ENCODE measurements around the gene PCDHA11. TPM values are rescaled to one million over a fixed set of nuclear protein-coding genes. Genes with fewer than 3 reads are reported as not detected.
"Not testable (repeated sequence)": the region's sequence is repeated elsewhere in the genome, so short reads cannot be mapped to it uniquely, and the experiment has no call there.

The PCDHA11 gene
- total and polyA plus RNA-seq, 8 donors = 0.03 to 1.1 (median 0.32) TPM; not detected in 4

DNA sequence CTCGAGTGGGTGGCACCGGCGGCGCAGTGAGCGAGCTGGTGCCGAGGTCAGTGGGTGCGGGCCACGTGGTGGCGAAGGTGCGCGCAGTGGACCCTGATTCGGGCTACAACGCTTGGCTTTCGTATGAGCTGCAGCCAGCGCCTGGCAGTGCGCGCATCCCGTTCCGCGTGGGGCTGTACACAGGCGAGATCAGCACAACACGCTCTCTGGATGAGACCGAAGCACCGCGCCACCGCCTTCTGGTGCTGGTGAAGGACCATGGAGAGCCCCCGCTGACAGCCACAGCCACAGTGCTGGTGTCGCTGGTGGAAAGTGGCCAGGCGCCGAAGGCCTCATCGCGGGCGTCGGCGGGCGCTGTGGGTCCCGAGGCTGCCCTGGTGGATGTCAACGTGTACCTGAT is 45.3 kb upstream of the PCDHA11 start:
- no peak overlapping the region for H3K4me3 ChIP-seq
- H3K27me3 ChIP-seq = peaks cover 0 to 48% (median 6%) of the 10 kb centered on the region in 3 donors
- H3K9me3 ChIP-seq = peaks cover 6 to 59% (median 53%) of the 10 kb centered on the region in 4 donors
- no peak for TF ChIP-seq POLR2AphosphoS5 (IDR thresholded peaks at IDR 0.05)
- TF ChIP-seq, protein P1, sequence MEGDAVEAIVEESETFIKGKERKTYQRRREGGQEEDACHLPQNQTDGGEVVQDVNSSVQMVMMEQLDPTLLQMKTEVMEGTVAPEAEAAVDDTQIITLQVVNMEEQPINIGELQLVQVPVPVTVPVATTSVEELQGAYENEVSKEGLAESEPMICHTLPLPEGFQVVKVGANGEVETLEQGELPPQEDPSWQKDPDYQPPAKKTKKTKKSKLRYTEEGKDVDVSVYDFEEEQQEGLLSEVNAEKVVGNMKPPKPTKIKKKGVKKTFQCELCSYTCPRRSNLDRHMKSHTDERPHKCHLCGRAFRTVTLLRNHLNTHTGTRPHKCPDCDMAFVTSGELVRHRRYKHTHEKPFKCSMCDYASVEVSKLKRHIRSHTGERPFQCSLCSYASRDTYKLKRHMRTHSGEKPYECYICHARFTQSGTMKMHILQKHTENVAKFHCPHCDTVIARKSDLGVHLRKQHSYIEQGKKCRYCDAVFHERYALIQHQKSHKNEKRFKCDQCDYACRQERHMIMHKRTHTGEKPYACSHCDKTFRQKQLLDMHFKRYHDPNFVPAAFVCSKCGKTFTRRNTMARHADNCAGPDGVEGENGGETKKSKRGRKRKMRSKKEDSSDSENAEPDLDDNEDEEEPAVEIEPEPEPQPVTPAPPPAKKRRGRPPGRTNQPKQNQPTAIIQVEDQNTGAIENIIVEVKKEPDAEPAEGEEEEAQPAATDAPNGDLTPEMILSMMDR (IDR thresholded peaks at IDR 0.05) = no peak
- TF ChIP-seq EP300 (IDR thresholded peaks at IDR 0.05) = no peak
- TF ChIP-seq POLR2A (IDR thresholded peaks at IDR 0.05) = no peak
- no peak overlapping the region for H3K27ac ChIP-seq
- no peak for DNase-seq
- intact Hi-C loops (cut with DNase I; ENCODE audit: low total_unique reads) = no loop called here
- no peaks in the 10 kb centered on the region for H3K36me3 ChIP-seq
- H3K4me1 ChIP-seq = no peaks in the 10 kb centered on the region
- WGBS, 5 donors = 55 to 67% (median 61%) methylated on average over 33 to 38 of the region's 38 CpGs; no CpG with 5 or more reads in 1 of the 5 donors

DNA sequence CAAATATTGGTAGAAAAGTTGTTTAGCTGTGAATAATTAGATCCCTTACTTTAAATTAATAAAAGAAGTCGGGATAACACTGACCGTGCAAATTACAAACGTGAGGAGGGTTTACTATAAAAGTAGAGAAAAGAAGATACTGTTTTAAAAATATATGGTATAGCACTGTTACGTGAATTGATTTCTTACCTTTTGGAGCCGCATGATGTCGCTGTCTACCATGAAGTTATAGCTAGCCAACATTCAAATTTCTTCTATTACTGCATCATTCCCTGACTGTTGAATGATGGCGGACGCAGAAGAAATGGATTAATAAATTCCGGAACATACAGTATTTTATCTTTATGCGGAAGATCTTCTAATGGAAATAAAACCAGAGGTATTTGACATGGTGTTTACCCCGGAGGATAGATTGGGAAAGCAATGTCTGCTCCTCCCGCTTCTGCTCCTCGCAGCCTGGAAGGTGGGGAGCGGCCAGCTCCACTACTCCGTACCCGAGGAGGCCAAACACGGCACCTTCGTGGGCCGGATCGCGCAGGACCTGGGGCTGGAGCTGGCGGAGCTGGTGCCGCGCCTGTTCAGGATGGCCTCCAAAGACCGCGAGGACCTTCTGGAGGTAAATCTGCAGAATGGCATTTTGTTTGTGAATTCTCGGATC is 40.9 kb upstream of the PCDHA11 start, which contains the start of gene PCDHA6:
TSS of gene PCDHA6 (plus strand) at position 257 of the 658 bp plus-strand sequence. CDS start at position 389, 132 bp downstream.
- Histone ChIP-seq H3K9me3 (peaks cover 14 to 62% (median 57%) of the 10 kb centered on the region in 4 donors), H3K36me3 (no peaks in the 10 kb centered on the region), H3K27me3 (peaks cover 0 to 70% (median 6%) of the 10 kb centered on the region in 3 donors), H3K4me3 (peak within 1 kb of the TSS in 1 of 4 donors; percentile 23), H3K4me1 (no peaks in the 10 kb centered on the region), H3K27ac (no peak within 1 kb of the TSS)
- DNase-seq = peak in 1 of 2 donors; percentile 13
- WGBS, 5 donors = 15 to 26% (median 21%) methylated on average over 19 to 27 of the region's 27 CpGs
- TF ChIP-seq POLR2AphosphoS5 (IDR thresholded peaks at IDR 0.05) (no peak), EP300 (IDR thresholded peaks at IDR 0.05) (no peak), POLR2A (IDR thresholded peaks at IDR 0.05) (no peak)
- TF ChIP-seq, protein P1 (IDR thresholded peaks at IDR 0.05) = no peak
- intact Hi-C loops (cut with DNase I; ENCODE audit: low total_unique reads) = no loop called here

DNA sequence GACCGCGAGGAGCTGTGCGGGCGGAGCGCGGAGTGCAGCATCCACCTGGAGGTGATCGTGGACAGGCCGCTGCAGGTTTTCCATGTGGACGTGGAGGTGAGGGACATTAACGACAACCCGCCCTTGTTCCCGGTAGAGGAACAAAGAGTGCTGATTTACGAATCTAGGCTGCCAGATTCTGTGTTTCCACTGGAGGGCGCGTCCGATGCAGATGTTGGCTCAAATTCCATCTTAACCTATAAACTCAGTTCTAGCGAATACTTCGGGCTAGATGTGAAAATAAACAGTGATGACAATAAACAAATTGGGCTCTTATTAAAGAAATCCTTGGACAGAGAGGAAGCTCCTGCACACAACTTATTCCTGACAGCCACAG is 40.4 kb upstream of the PCDHA11 start:
- Histone ChIP-seq H3K4me3 (peak overlapping the region in 1 of 4 donors; percentile 23), H3K27me3 (peaks cover 0 to 64% (median 6%) of the 10 kb centered on the region in 3 donors), H3K9me3 (peaks cover 14 to 62% (median 52%) of the 10 kb centered on the region in 4 donors), H3K4me1 (no peaks in the 10 kb centered on the region), H3K36me3 (no peaks in the 10 kb centered on the region), H3K27ac (no peak overlapping the region)
- intact Hi-C loops (cut with DNase I; ENCODE audit: low total_unique reads) = no loop called here
- TF ChIP-seq, protein P1 (IDR thresholded peaks at IDR 0.05) = no peak
- no peak for TF ChIP-seq EP300 (IDR thresholded peaks at IDR 0.05)
- TF ChIP-seq POLR2AphosphoS5 (IDR thresholded peaks at IDR 0.05) = no peak
- no peak for TF ChIP-seq POLR2A (IDR thresholded peaks at IDR 0.05)
- 17 to 28% (median 20%) methylated on average over 18 of the region's 18 CpGs for WGBS, 5 donors
- no peak for DNase-seq

DNA sequence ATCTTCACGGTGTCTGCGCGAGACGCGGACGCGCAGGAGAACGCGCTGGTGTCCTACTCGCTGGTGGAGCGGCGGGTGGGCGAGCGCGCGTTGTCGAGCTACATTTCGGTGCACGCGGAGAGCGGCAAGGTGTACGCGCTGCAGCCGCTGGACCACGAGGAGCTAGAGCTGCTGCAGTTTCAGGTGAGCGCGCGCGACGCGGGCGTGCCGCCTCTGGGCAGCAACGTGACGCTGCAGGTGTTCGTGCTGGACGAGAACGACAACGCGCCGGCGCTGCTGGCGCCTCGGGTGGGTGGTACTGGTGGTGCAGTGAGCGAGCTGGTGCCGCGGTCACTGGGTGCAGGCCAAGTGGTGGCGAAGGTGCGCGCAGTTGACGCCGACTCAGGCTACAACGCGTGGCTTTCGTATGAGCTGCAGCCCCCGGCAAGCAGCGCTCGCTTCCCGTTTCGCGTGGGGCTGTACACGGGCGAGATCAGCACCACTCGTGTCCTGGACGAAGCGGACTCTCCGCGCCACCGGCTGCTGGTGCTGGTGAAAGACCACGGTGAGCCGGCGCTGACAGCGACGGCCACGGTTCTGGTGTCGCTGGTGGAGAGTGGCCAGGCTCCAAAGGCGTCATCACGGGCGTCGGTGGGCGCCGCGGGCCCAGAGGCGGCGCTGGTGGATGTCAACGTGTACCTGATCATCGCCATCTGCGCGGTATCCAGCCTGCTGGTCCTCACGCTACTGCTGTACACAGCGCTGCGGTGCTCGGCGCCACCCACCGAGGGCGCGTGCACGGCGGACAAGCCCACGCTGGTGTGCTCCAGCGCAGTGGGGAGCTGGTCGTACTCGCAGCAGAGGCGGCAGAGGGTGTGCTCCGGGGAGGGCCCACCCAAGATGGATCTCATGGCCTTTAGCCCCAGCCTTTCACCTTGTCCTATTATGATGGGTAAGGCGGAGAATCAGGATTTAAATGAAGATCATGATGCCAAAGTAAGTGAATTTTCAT is 39.0 kb upstream of the PCDHA11 start:
- H3K27ac ChIP-seq; H3K4me1 ChIP-seq; intact Hi-C loops (cut with DNase I; ENCODE audit: low total_unique reads); H3K4me3 ChIP-seq; DNase-seq; H3K36me3 ChIP-seq: not testable (repeated sequence)
- H3K27me3 ChIP-seq = peaks cover 0 to 70% (median 10%) of the 10 kb centered on the region in 3 donors
- H3K9me3 ChIP-seq = peaks cover 20 to 65% (median 54%) of the 10 kb centered on the region in 4 donors
- WGBS, 5 donors = 42 to 51% (median 49%) methylated on average over 31 to 106 of the region's 106 CpGs
